Measurements from ENCODE around the gene PPM1N.

The PPM1N gene, protein sequence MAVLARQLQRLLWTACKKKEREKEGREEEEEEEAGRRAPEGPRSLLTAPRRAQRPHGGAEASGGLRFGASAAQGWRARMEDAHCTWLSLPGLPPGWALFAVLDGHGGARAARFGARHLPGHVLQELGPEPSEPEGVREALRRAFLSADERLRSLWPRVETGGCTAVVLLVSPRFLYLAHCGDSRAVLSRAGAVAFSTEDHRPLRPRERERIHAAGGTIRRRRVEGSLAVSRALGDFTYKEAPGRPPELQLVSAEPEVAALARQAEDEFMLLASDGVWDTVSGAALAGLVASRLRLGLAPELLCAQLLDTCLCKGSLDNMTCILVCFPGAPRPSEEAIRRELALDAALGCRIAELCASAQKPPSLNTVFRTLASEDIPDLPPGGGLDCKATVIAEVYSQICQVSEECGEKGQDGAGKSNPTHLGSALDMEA

DNA sequence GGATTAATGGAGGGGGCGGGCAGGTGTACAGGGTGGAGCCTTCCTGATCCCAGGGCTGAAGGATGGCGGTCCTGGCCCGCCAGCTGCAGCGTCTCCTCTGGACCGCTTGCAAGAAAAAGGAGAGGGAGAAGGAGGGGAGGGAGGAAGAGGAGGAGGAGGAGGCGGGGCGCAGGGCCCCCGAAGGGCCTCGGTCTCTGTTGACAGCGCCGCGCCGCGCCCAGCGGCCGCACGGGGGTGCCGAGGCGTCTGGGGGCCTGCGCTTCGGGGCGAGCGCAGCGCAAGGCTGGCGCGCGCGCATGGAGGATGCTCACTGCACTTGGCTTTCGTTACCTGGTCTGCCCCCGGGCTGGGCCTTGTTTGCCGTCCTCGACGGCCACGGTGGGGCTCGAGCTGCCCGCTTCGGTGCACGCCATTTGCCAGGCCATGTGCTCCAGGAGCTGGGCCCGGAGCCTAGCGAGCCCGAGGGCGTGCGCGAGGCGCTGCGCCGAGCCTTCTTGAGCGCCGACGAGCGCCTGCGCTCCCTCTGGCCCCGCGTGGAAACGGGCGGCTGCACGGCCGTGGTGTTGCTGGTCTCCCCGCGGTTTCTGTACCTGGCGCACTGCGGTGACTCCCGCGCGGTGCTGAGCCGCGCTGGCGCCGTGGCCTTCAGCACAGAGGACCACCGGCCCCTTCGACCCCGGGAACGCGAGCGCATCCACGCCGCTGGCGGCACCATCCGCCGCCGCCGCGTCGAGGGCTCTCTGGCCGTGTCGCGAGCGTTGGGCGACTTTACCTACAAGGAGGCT is at the start of gene PPM1N:
Gene PPM1N, plus strand, starts transcription at position 33 of the 785 bp plus-strand sequence. Its CDS starts 30 bp downstream, at position 63.
- peak; percentile 60 to 66 for DNase-seq

DNA sequence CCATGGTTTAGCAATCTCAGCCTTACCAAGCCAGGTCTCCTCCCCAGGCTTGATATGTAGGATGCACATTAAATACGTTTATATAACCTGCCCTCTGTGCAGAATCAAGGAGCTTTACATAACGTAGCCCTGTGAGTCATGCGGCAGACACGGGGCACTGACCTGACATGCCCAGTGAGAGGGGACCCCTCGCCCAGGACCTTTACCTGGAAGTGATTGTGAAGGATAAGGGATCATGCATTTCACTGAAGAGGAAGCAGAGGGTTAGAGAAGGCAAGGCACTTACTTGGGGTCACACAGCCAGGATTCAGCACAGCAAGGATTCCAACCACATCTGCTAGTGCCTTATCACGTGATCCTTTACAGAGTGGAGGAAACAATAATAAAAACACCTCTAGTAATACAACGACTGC is 49.4 kb upstream of the PPM1N start:
- no peak for DNase-seq

DNA sequence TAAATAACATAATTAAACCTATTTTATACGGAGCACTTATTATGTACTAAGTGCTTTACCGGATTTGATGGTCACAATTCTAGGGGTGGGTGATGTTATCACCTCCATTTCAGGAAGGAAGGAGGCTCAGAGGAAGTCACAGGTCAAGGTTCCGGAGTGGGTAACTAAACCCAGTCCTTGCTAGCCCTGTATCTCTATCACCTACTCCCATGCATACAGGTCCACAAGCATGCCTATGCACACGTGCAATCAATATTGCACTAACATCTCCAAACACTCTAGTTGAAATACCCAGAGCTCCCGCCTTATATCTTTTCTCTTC is 48.3 kb upstream of the PPM1N start:
- DNase-seq: no peak

DNA sequence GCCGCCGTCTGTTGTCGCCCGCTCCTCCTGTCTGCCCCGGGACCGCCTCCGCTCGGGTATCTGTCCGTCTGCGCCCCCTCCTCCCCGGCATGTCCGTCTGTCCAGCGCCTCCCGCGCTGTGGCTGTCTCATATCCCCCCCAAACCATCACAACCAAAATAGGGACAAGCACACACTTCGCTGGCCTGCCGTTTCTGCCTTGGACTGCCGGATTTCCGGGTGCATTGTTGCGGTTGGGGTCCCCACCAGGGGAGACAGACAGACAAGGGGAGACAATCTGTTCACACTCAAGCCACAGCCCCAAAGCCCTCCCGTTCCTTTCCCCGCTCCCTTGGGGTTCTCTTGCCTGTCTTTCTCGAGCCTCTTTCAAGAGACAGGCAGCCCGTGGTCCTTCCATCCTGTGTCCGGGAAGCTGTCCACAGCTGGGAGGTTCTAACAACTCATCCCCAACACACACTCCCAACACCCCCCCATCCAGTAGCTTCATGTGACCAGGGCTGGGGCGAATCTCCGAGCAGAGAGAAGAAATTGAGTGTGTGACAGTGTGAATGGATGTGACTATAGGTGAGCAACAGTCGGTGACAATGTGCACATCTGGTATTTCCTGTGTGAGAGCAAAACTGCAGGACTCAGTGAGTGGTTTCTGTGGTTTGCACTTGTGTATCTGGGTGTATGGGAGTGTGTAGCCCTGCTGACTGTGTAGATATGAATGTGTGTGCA is 47.0 kb upstream of the PPM1N start:
- peak in 1 of 2 experiments; percentile 35 for DNase-seq

DNA sequence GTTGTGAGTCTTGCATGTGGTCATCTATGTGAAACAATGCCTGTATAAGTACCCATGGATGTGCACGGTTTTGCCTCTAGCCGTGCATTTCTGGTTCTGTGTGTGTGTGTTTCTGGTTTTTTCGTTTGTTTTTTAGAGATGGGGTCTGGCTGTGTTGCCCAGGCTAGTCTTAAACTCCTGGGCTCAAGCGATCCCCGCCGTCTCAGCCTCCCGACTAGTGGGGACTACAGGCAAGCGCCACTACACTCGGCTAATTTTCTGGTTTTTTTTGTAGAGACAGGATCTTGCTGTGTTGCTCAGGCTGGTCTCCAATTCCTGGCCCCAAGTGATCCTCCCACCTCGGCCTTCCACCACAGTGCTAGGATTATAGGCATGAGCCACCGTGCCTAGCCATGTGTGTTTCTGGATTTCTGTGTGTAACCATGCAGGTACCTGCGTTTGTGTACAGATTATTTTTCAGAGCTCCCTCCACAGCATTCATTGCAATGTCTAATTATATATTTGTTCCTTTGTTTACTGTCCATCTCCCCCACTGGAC is 46.3 kb upstream of the PPM1N start:
- DNase-seq: no peak

DNA sequence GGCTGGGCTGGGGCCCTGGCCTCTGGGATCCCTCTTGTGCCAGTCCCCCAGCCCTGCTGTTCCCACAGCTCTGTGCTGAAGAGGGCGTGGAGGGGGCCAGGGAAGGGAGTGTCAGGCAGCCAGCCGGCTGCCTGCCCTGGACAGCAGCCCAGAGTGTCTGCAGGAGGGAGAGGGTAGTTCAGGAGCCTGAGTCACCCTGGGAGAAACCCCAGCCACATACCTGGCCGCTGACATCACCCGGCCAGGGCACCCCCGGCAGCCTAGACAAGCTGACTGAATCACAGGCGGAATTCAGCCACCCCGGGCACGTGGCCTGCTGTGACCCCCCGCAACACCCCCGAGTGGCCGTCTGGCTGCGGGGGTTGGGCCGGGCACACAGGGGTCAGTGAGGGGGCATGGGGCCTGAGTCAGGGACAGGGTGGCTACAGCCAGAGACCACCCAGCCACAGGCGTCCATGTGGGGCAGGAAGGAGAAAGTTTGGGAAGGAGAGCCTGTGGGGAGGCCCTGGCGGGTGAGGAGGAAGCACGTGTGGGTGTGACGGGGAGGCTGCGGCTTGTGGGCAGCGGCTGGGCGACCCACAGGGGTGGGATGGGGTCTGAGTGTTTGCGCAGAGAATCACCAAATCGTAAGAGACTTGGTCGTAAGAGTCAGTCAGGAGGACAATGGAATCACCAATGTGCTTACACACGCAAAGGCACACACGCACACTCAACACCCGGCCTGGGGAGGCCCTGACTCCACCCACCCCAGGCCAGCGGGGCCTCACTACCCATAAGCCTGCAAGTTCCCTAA is 42.3 kb upstream of the PPM1N start:
- peak; percentile 41 to 55 for DNase-seq

DNA sequence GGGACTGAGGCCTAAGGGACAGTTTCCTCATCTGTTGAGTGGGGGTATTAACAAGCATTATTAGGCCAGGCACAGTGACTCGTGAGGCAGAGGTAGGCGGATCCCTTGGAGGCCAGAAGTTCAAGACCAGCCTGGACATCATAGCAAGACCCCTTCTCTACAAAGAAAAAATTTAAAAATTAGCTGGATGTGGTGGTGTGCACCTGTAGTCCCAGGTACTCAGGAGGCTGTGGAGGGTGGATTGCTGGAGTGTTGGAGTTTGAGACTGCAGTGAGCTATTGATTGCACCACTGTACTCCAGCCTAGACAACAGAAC is 41.8 kb upstream of the PPM1N start:
- no peak for DNase-seq

DNA sequence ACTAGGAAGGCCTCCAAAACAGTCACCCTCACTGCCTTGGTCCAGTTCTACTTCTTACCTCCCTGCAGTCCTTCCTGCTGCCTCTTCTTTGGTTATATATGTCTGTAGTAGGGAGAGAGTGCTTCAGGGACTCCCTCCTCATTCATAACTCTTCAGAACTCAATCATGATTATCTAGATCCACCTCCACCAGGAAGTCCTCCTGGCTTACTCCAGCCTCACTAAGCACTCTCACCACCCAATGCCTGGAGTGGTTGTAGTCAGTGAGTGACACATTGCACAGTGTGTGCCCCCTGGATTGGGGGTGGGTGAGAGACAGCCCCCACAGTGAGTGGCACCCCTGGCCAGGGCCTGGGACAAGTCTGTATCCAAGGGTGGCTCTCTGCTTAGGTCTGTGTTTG is 40.5 kb upstream of the PPM1N start:
- DNase-seq: no peak

DNA sequence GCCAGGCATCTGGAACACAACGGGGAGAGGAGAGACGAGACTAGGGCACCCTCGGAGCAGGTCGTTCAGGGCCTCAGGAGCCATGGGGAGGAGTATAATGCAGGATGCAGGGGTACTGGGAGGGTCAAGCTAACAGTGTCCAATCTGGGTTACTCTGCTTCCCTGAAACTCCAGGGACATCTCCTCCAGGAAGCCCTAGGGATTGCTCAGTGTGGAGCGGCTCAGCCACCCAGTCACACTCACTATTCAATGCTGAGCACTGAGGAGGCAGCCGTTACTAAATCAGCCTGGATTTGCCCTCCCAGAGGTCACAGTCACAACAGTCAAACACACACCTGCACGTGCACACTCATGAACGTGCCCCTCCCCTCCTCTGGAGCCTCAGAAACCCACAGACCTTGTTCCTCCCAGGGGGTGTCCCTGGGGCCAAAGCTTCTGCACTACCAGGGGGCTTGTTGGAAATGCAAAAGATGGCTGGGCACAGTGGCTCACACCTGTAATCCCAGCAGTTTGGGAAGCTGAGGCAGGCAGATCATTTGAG is 37.4 kb upstream of the PPM1N start:
- no peak for DNase-seq

DNA sequence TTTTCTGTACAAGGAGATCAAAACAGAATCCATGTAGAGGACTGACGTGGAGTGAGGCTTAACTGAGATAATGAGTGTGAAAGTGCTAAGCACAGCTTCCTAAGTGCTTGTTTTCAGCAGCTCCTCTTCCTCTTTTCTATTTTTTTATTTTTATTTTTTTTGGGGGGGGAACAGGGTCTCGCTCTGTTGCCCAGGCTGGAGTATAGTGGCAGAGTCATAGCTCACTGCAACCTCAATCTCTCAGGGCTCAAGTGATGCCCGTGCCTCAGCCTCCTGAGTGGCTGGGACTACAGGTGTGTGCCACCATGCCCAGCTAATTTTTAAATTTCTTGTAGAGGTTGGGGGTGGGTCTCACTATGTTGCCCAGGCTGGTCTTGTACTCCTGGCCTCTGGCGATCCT is 36.1 kb upstream of the PPM1N start:
- DNase-seq: no peak

DNA sequence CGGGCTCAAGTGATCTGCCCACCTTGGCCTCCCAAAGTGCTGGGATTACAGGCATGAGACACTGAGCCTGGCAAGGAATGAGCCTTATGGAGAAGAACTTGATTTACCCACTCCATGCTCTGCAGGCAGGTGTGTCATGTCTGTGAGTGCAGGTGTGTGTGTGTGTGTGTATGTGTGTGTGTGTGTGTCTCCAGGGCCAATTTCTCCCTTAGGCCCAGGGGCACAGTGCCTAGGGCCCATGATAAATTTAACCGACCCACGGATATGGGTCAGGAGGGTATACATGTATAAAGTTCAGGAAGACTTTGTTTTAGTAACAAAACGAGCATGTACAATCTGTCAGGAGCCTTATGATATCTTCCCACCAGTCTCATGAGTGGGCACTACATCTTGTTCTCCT is 35.0 kb upstream of the PPM1N start:
- no peak for DNase-seq

DNA sequence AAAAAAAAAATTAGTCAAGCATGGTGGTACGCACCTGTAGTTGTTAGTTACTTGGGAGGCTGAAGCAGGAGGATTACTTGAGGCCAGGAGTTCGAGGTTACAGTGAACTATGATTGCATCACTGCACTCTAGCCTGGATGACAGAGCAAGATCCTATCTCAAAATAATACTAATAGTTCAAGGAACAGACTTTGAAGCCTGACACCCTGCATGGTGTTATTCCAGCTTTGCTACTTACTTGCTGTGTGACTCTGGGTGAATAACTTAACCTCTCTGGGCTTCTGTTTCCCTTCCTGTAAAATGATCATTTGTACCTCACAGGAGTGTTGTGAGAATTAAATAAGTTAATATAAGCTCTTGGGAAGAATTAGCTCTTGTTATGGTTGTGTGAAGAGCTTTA is 34.0 kb upstream of the PPM1N start:
- no peak for DNase-seq

DNA sequence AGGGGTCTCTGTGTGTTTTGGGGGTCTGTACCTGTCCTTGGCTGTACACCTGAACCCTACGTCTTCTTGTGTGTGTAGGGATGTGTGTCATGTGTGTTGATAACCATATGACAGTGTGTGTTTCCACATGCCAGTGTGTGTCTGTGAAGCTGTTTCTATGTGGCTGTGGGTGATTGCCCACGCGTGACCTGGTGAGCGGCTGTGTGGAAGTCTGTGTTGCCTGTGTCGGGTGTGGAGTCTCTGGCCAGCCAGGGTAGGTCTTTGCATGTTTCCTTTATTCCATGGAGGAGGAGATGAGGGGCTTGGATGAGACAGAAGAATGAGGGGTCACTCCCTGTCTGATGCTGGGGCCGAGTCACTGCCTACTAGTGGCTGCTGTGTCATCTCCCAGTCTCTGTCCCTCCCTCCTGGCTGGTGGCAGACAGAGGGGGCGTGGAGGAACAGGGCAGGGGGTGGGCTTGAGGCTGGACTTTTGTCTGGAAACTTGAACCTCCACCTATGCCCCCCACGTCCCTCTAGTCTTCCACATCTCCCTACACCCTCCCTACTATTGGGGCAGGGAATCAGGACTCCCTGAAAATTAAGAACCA is 33.3 kb upstream of the PPM1N start:
- no peak for DNase-seq

DNA sequence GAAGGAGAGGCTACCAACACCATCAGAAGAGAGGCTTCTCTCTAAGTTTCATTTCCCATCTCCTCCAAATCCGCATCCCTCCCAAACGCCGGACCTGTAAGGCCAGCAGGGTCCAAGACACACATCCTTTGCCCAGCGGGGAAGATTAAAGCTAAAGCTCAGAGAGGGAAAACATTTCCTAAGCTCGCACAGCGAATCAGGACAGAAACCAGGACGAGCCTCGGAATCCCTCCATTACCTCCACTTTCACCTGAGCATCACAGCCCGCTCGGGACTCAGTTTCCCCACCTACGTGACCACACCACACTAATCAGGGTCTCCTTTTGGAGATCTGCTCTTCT is 31.2 kb upstream of the PPM1N start:
- no peak for DNase-seq

DNA sequence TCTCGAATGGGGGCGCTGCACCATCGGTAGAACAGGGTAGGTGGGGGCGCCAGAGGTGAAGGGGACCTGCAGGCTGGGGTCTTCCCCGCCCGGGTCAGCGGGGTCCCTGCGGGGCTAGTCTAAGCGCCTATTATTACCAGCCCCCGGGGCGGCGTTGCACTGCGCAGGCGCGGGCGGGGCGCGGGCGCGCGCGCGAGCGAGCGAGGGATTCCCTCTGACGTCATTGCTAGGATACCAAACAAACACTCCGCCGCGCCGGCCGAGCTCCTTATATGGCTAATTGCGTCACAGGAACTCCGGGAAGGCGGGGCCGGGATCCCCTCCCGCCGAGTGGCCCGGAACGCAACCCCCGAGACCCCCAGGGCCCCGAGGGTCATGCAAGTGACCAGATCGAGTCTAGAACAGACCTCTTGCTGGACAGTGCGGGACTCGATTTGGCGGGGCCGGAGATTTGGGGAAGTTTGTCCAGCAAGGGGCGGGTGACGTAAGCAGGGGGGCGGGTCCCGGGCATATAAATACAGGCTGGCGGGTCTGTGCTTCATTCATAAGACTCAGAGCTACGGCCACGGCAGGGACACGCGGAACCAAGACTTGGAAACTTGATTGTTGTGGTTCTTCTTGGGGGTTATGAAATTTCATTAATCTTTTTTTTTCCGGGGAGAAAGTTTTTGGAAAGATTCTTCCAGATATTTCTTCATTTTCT is 30.6 kb upstream of the PPM1N start, which contains the start of gene FOSB:
Gene FOSB, plus strand, starts transcription at position 541 of the 703 bp plus-strand sequence. CDS start 591 bp downstream, outside the sequence.
- DNase-seq: peak; percentile 88 to 92

DNA sequence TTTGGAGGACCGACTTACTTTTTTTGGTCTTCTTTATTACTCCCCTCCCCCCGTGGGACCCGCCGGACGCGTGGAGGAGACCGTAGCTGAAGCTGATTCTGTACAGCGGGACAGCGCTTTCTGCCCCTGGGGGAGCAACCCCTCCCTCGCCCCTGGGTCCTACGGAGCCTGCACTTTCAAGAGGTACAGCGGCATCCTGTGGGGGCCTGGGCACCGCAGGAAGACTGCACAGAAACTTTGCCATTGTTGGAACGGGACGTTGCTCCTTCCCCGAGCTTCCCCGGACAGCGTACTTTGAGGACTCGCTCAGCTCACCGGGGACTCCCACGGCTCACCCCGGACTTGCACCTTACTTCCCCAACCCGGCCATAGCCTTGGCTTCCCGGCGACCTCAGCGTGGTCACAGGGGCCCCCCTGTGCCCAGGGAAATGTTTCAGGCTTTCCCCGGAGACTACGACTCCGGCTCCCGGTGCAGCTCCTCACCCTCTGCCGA is 30.0 kb upstream of the PPM1N start:
- peak in 1 of 2 experiments; percentile 34 for DNase-seq

DNA sequence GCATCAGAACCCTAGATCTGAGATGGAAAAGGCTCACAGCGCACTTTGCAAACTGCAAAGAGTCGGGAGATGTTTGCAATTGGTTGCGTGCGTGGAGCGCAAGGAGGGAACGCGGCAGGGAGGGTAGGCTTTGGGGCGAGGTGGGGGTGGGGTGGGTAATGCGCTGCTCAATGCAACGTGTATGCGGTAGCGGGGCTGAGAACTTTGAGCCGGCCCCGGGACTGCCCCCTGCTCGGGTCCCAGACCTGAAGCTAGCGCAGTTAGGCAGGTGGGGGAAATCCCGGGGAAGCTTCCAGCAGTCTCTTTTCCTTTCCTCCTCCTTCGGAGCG is 29.5 kb upstream of the PPM1N start:
- DNase-seq: no peak

DNA sequence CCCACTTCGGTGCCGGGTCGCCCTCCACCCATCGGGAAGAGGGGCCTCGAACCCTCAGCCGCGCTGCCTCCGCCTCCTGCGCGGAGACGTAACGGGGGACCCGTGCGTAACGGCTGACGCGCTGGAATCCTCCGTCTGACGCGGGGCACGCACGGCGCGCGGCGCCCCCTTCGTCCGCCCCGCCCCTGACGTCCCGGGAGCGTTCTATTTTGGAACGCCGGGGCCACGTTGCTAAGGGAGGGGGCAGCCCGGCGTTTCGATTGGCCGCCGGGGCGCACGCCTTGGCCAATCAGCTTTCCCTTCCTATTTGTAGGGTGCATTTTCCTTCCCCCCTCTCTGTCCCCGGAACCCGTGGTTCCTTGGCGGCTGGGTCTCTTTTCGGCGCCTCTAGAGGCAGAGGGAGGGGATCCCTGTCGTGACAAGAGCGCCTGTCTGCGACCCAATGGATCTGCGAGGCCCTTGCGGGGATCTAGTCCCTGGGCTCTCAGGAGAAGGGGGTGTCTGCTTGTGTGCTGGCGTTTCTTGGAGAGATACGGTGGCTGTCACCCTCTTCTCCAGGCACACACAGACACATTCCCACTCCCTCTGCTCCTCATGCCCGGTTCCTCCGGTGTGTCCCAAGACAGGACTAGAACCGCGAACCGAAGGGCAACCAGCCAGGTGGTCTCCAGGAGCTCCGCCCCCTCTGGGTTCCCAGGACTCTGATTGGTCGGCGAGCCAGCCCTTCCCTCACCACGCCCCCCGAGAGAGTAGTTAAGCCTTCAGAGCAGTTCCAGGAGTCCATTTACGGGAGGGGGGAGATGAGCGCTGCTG is 28.9 kb upstream of the PPM1N start:
- DNase-seq: peak; percentile 90 to 92

DNA sequence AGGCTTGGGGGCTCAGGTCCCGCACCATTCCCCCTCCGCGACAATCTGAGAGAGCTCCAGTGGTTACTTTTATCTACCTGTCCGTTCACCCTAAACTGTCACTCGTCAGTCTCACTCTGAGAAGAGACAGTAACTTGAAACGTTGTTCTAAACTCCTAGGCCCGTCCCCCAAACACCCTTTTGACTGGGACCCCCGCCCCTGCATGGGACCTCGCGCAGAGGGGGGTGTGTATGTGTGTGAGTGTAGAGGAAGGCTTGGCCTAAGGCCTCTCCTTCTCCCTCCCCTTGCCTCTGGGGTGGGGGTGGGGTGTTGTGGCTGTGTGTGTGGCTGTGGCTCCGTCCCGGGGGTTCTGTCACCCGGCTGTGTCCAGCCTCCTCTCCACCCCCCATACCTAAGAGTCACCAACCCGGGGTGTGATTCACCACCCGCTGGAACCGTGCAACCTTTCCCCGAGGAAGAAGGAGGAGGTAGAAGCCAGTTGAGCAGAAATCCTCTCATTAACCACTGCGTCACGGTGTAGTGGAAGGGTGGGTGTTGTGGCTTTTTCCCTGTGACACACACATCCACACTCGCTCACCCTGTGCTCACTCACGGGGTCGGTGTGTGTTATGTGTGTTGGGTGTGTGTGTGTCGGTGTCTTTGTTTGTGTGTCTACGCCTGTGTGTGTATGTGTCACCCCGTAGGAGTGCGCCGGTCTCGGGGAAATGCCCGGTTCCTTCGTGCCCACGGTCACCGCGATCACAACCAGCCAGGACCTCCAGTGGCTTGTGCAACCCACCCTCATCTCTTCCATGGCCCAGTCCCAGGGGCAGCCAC is 28.1 kb upstream of the PPM1N start:
- DNase-seq: no peak

DNA sequence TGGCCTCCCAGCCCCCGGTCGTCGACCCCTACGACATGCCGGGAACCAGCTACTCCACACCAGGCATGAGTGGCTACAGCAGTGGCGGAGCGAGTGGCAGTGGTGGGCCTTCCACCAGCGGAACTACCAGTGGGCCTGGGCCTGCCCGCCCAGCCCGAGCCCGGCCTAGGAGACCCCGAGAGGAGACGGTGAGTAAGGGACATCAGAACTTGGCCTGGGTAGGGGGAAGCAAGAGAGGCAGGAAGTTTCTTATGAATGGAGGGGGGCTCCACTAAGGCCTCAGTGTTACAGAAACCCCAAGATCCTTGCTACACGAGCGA is 27.5 kb upstream of the PPM1N start:
- DNase-seq: no peak

Data from stimulated activated CD4-positive, alpha-beta T cell treated with anti-CD3 and anti-CD28 coated beads, Interleukin-4, amount 100 ng/mL, for 4 hours (primary cell).